K562 (cell line): ENCODE data around the gene MYL11. TPM values are rescaled to one million over a fixed set of nuclear protein-coding genes. Genes with fewer than 3 reads are reported as not detected.

ENCODE experiments used
- CREM ChIP-seq: IDR thresholded peaks from 2 replicates; pipeline ENCODE4 v1.6.1; 2014; ENCODE audit warnings: antibody characterized with exemption, low read depth
- ELF1 ChIP-seq: fragments of 200-800 bp; sonication (Bioruptor generic); IDR thresholded peaks from 2 replicates; pipeline ENCODE4 v1.6.1; 2016; ENCODE audit warnings: missing genetic modification characterization, missing compliant biosample characterization
- HLTF ChIP-seq: fragments of 450-650 bp; IDR thresholded peaks from 2 replicates; pipeline ENCODE4 v1.6.1; 2016
- MAZ ChIP-seq, 2 experiments: fragments of 450-650 bp in 1 of 2; sonication (generic) in 1 of 2; formaldehyde crosslinking; IDR thresholded peaks in 1 of 2; conservative IDR thresholded peaks in 1 of 2; 2 replicates each; pipeline versions ENCODE4 v1.4.0 to v1.5.0; 2020; ENCODE audit warnings: mild to moderate bottlenecking in 1 of 2, missing genetic modification reagents in 1 of 2
- NFYB ChIP-seq: IDR thresholded peaks from 2 replicates; pipeline ENCODE4 v1.6.1; 2011; ENCODE audit warnings: mild to moderate bottlenecking, moderate library complexity; ENCODE audit not compliant: insufficient read length; ENCODE audit errors: extremely low read depth
- PTRF ChIP-seq: fragments of 450-650 bp; IDR thresholded peaks from 2 replicates; pipeline ENCODE4 v1.6.1; 2016; ENCODE audit warnings: mild to moderate bottlenecking, missing genetic modification characterization, missing compliant biosample characterization
- RBM39 ChIP-seq: fragments of 200-400 bp; formaldehyde crosslinking; optimal IDR thresholded peaks from 2 replicates; pipeline ENCODE3; 2018; ENCODE audit warnings: low read depth, low read length
- SIRT6 ChIP-seq: IDR thresholded peaks from one replicate; pipeline ENCODE4 v1.6.1; 2012; ENCODE audit warnings: low read depth, mild to moderate bottlenecking, control low read depth, inconsistent platforms, low read length, moderate library complexity
- TAF1 ChIP-seq: IDR thresholded peaks from 2 replicates; pipeline ENCODE4 v1.6.1; 2011; ENCODE audit warnings: mild to moderate bottlenecking, low read length, moderate library complexity; ENCODE audit not compliant: insufficient read depth, control insufficient read depth, severe bottlenecking; ENCODE audit errors: extremely low read depth
- XRCC5 ChIP-seq: fragments of 200-400 bp; formaldehyde crosslinking; IDR thresholded peaks from 2 replicates; pipeline ENCODE4 v1.6.1; 2017; ENCODE audit warnings: low read depth, mild to moderate bottlenecking, low read length
- ZNF239 ChIP-seq: fragments of 250-450 bp; sonication (Bioruptor Pico); IDR thresholded peaks from 2 replicates; pipeline ENCODE4 v1.4.0; 2020; ENCODE audit warnings: mild to moderate bottlenecking
- ZNF583 ChIP-seq: fragments of 250-450 bp; sonication (Bioruptor Pico); IDR thresholded peaks from 2 replicates; pipeline ENCODE4 v1.4.0; 2020
- polyA plus RNA-seq, 8 experiments: library from polyadenylated mRNA; depleted of rRNA in 4 of 8; stranded (reverse) in 5 of 8; unstranded in 3 of 8; fragments of >200 nt; fragmentation: Nextera tagmentation in 2 of 8; fragmentation: Illumina TruSeq in 1 of 8; extraction: Ambion mirVana in 2 of 8; extraction: Trizol in 1 of 8; gene quantifications; 2 replicates each; pipeline versions ENCODE4 v1.2.1 to v1.2.3, GENCODE V29; 2011 to 2014; ENCODE audit warnings: inconsistent platforms in 1 of 8, missing spikeins in 1 of 8
- total RNA-seq, 7 experiments: library from RNA; depleted of rRNA in 6 of 7; stranded (reverse); fragments of >200 nt in 6 of 7; fragmentation: Illumina TruSeq in 2 of 7; extraction: Trizol in 2 of 7; gene quantifications; 2 replicates each; pipeline versions ENCODE4 v1.2.1 to v1.2.3, GENCODE V29; 2011 to 2021; ENCODE audit warnings: low replicate concordance in 1 of 7
- TF ChIP-seq, protein P1 (sequence below): fragments of 450-650 bp; formaldehyde crosslinking; IDR thresholded peaks from 2 replicates; pipeline ENCODE4 v1.4.0; 2020; ENCODE audit warnings: mild to moderate bottlenecking
- TF ChIP-seq, protein P2 (sequence below): fragments of 250-450 bp; sonication (Bioruptor Pico); IDR thresholded peaks from 2 replicates; pipeline ENCODE4 v1.8.0; 2021; ENCODE audit warnings: moderate library complexity, mild to moderate bottlenecking, inconsistent platforms
- TF ChIP-seq, protein P3 (sequence below): sonication (generic); formaldehyde crosslinking; IDR thresholded peaks from 2 replicates; pipeline ENCODE4 v1.8.0; 2023; ENCODE audit warnings: mild to moderate bottlenecking, missing genetic modification reagents
- TF ChIP-seq, protein P4 (sequence below): fragments of 150-350 bp; IDR thresholded peaks from 2 replicates; pipeline ENCODE4 v1.6.1; 2014; ENCODE audit warnings: low read depth, mild to moderate bottlenecking, low read length, borderline replicate concordance
- TF ChIP-seq, protein P5 (sequence below): IDR thresholded peaks from 2 replicates; pipeline ENCODE4 v1.6.1; 2012; ENCODE audit warnings: low read depth, low read length, improper control_type of control experiment, borderline replicate concordance

MYL11 gene
- total and polyA plus RNA-seq, 9 of the 15 experiments (the other 6 are each of a cell fraction or from before 2014, with no cell fraction given): 0.31 to 1.5 (median 0.73) TPM; not detected in 4

DNA sequence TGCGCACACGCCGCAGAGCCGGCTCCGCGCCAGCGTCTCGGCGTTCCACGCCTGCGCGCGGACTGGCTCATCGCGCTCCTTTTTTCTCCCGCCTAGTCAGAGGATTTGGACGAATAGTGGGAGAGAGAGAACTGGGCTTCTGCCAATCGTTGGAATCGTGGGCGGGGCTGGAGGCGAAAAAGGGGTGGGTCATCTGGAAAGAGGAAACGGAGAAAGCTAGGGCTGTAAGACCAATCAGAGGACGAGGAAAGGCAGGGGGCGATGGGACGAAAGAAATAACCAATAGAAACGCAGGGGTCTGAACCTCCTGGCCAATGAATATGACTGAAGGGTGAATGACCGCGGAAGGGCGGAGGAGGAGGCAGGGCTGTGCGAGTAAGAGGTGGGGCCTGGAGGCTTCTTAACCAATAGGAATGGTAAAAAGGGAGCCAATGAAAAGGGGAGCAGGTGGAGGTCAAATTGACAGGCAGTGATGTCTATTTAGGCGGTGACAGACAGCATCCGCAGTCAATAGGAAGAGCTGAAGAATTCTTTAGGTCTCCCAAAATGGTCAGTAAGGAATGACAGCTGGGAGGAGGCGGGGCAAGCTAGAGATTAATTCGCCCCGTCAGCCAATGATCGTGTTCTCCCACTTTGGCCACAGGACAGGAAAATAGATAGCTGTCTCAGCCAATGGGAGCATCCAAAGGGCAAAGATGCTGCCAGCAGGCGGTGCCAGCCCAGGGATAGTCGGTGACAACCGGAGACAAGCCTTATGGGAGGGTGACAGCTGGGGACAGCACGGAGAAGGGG lies 4.0 kb upstream of the MYL11 start, which contains the start of gene TBC1D10B (continued):
- TF ChIP-seq, protein P1, sequence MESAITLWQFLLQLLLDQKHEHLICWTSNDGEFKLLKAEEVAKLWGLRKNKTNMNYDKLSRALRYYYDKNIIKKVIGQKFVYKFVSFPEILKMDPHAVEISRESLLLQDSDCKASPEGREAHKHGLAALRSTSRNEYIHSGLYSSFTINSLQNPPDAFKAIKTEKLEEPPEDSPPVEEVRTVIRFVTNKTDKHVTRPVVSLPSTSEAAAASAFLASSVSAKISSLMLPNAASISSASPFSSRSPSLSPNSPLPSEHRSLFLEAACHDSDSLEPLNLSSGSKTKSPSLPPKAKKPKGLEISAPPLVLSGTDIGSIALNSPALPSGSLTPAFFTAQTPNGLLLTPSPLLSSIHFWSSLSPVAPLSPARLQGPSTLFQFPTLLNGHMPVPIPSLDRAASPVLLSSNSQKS (CRISPR knock-in tag): no peak
- peak; percentile 32 to 62; a peak in 2 of 4 replicates for TF ChIP-seq MAZ (CRISPR knock-in tag; conservative IDR thresholded peaks at IDR 0.05 in 1 of 2, IDR thresholded peaks at IDR 0.05 in 1 of 2)
- TF ChIP-seq, protein P2, sequence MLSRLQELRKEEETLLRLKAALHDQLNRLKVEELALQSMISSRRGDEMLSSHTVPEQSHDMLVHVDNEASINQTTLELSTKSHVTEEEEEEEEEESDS (CRISPR knock-in tag): no peak
- TF ChIP-seq, protein P3, sequence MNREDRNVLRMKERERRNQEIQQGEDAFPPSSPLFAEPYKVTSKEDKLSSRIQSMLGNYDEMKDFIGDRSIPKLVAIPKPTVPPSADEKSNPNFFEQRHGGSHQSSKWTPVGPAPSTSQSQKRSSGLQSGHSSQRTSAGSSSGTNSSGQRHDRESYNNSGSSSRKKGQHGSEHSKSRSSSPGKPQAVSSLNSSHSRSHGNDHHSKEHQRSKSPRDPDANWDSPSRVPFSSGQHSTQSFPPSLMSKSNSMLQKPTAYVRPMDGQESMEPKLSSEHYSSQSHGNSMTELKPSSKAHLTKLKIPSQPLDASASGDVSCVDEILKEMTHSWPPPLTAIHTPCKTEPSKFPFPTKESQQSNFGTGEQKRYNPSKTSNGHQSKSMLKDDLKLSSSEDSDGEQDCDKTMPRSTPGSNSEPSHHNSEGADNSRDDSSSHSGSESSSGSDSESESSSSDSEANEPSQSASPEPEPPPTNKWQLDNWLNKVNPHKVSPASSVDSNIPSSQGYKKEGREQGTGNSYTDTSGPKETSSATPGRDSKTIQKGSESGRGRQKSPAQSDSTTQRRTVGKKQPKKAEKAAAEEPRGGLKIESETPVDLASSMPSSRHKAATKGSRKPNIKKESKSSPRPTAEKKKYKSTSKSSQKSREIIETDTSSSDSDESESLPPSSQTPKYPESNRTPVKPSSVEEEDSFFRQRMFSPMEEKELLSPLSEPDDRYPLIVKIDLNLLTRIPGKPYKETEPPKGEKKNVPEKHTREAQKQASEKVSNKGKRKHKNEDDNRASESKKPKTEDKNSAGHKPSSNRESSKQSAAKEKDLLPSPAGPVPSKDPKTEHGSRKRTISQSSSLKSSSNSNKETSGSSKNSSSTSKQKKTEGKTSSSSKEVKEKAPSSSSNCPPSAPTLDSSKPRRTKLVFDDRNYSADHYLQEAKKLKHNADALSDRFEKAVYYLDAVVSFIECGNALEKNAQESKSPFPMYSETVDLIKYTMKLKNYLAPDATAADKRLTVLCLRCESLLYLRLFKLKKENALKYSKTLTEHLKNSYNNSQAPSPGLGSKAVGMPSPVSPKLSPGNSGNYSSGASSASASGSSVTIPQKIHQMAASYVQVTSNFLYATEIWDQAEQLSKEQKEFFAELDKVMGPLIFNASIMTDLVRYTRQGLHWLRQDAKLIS (CRISPR knock-in tag): no peak
- no peak for TF ChIP-seq PTRF (tag)
- peak; percentile 85 for TF ChIP-seq NFYB
- peak; percentile 48 for TF ChIP-seq TAF1
- no peak for TF ChIP-seq HLTF
- TF ChIP-seq SIRT6: no peak
- TF ChIP-seq, protein P4, sequence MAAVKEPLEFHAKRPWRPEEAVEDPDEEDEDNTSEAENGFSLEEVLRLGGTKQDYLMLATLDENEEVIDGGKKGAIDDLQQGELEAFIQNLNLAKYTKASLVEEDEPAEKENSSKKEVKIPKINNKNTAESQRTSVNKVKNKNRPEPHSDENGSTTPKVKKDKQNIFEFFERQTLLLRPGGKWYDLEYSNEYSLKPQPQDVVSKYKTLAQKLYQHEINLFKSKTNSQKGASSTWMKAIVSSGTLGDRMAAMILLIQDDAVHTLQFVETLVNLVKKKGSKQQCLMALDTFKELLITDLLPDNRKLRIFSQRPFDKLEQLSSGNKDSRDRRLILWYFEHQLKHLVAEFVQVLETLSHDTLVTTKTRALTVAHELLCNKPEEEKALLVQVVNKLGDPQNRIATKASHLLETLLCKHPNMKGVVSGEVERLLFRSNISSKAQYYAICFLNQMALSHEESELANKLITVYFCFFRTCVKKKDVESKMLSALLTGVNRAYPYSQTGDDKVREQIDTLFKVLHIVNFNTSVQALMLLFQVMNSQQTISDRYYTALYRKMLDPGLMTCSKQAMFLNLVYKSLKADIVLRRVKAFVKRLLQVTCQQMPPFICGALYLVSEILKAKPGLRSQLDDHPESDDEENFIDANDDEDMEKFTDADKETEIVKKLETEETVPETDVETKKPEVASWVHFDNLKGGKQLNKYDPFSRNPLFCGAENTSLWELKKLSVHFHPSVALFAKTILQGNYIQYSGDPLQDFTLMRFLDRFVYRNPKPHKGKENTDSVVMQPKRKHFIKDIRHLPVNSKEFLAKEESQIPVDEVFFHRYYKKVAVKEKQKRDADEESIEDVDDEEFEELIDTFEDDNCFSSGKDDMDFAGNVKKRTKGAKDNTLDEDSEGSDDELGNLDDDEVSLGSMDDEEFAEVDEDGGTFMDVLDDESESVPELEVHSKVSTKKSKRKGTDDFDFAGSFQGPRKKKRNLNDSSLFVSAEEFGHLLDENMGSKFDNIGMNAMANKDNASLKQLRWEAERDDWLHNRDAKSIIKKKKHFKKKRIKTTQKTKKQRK: peak; percentile 92
- TF ChIP-seq ZNF239 (CRISPR knock-in tag): no peak
- TF ChIP-seq ZNF583 (CRISPR knock-in tag): no peak
- no peak for TF ChIP-seq RBM39
- TF ChIP-seq, protein P5, sequence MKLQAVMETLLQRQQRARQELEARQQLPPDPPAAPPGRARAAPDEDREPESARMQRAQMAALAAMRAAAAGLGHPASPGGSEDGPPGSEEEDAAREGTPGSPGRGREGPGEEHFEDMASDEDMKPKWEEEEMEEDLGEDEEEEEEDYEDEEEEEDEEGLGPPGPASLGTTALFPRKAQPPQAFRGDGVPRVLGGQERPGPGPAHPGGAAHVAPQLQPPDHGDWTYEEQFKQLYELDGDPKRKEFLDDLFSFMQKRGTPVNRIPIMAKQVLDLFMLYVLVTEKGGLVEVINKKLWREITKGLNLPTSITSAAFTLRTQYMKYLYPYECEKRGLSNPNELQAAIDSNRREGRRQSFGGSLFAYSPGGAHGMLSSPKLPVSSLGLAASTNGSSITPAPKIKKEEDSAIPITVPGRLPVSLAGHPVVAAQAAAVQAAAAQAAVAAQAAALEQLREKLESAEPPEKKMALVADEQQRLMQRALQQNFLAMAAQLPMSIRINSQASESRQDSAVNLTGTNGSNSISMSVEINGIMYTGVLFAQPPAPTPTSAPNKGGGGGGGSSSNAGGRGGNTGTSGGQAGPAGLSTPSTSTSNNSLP: peak; percentile 41; the same call in 1 of the 2 replicates
- peak; percentile 72 for TF ChIP-seq ELF1 (tag)
- peak; percentile 53 for TF ChIP-seq XRCC5
- peak; percentile 61 for TF ChIP-seq CREM
